ENCODE results near the gene RAC2. TPM values are rescaled to one million over a fixed set of nuclear protein-coding genes. Genes with fewer than 3 reads are reported as not detected.

RAC2 gene
- total and polyA plus RNA-seq, 2 experiments from 2014 or later: 9.9 to 10.5 TPM

DNA sequence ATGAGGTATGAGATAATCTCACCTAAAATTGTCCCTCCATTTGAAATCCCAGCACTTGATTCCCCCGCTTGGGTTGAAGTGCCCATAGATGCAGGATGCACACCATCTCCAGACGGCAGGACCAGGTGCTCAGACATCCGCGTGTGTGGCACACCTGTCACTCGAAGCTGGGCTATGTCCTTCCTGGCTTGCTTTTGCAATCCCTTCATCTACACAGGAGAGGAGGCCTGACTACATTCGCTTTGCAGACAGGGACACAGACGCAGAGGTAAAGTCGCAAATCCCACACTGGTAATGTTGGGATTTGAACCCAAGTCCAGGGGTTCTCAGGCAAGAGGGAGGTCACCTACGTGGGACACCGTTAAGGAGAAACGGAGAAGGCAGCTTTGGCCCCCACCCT is 31.1 kb upstream of the RAC2 start:
- Histone ChIP-seq H3K4me2 (no peak overlapping the region), H3K27me3 (no peaks in the 10 kb centered on the region), H3K9me3 (ENCODE audit: low read depth) (no peaks in the 10 kb centered on the region), H2AFZ (no peak overlapping the region), H3K9me2 (replicated peaks; ENCODE audit: insufficient read depth) (no peaks in the 10 kb centered on the region), H3K4me3 (no peak overlapping the region), H3K79me2 (no peaks in the 10 kb centered on the region), H3K27ac (no peak overlapping the region), H3K4me1 (ENCODE audit: insufficient read depth) (no peaks in the 10 kb centered on the region), H3K36me3 (replicated peaks; ENCODE audit: insufficient read depth, low read depth) (no peaks in the 10 kb centered on the region), H4K20me1 (ENCODE audit: insufficient read depth, poor library complexity, severe bottlenecking) (no peaks in the 10 kb centered on the region)
- DNase-seq (ENCODE audit: low spot score): no peak
- WGBS (ENCODE audit: low lambda C conversion rate, missing lambda C conversion rate): 94% methylated on average over 11 of the region's 11 CpGs
- TF ChIP-seq EZH2 (IDR thresholded peaks at IDR 0.05; ENCODE audit: borderline replicate concordance): no peak
- no peak for TF ChIP-seq EZH2phosphoT487 (IDR thresholded peaks at IDR 0.05; ENCODE audit: low read depth, severe bottlenecking, unreplicated experiment)
- TF ChIP-seq, protein P1, sequence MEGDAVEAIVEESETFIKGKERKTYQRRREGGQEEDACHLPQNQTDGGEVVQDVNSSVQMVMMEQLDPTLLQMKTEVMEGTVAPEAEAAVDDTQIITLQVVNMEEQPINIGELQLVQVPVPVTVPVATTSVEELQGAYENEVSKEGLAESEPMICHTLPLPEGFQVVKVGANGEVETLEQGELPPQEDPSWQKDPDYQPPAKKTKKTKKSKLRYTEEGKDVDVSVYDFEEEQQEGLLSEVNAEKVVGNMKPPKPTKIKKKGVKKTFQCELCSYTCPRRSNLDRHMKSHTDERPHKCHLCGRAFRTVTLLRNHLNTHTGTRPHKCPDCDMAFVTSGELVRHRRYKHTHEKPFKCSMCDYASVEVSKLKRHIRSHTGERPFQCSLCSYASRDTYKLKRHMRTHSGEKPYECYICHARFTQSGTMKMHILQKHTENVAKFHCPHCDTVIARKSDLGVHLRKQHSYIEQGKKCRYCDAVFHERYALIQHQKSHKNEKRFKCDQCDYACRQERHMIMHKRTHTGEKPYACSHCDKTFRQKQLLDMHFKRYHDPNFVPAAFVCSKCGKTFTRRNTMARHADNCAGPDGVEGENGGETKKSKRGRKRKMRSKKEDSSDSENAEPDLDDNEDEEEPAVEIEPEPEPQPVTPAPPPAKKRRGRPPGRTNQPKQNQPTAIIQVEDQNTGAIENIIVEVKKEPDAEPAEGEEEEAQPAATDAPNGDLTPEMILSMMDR (IDR thresholded peaks at IDR 0.05; ENCODE audit: poor library complexity): no peak

DNA sequence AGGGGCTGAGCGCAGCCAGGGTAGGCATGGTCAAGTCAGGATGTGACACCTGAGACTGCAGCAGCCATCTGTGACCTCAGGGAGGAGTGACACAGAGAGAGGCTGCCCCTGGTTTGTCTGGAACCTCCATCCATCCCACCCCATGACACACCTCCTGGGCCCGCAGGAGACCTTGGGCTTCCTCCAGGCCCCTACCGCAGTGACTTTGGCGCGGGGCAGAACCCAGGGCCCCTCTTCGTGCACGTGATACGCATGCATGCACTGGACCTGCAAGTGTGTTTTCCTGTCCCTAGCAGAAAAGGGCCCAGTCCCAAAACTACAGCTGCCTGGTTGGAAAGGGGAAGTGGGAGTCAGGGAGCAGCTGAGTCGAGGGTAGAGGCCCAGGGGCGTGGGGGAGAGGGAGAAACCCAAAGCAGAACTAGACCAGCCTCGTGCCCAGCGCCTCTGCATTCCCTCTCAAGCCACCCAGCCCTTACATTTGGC is 30.4 kb upstream of the RAC2 start:
- WGBS (ENCODE audit: low lambda C conversion rate, missing lambda C conversion rate): 85% methylated on average over 12 of the region's 12 CpGs
- TF ChIP-seq, protein P1 (IDR thresholded peaks at IDR 0.05; ENCODE audit: poor library complexity): no peak
- DNase-seq (ENCODE audit: low spot score): no peak
- H3K27me3 ChIP-seq: no peaks in the 10 kb centered on the region
- H3K4me3 ChIP-seq: no peak overlapping the region
- no peaks in the 10 kb centered on the region for H4K20me1 ChIP-seq (ENCODE audit: insufficient read depth, poor library complexity, severe bottlenecking)
- no peaks in the 10 kb centered on the region for H3K4me1 ChIP-seq (ENCODE audit: insufficient read depth)
- H2AFZ ChIP-seq: no peak overlapping the region
- H3K4me2 ChIP-seq: no peak overlapping the region
- H3K79me2 ChIP-seq: no peaks in the 10 kb centered on the region
- H3K27ac ChIP-seq: no peak overlapping the region
- H3K36me3 ChIP-seq (replicated peaks; ENCODE audit: insufficient read depth, low read depth): no peaks in the 10 kb centered on the region
- H3K9me3 ChIP-seq (ENCODE audit: low read depth): no peaks in the 10 kb centered on the region
- H3K9me2 ChIP-seq (replicated peaks; ENCODE audit: insufficient read depth): no peaks in the 10 kb centered on the region

DNA sequence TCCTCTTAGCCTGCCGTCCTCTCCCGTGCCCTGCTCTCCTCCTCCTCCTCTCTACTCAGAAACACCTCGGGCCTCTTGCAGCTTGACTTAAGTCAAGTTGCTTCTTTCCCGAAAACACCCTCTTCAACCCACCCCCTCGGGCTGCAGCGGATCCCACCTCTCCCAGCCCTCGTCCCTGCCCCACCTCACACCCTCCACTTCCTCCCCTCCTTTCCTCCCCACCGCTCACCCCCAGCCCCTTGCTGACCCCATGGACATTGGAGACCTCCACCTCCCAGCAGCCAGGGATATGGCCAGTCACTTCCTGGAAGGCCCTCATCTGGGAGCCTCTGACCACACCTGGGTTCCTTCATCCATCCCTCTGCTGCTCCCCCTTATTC is 29.8 kb upstream of the RAC2 start:
- 79% methylated on average over 5 of the region's 8 CpGs for WGBS (ENCODE audit: low lambda C conversion rate, missing lambda C conversion rate)
- Histone ChIP-seq H3K27me3 (no peaks in the 10 kb centered on the region), H3K4me3 (no peak overlapping the region), H3K4me1 (ENCODE audit: insufficient read depth) (no peaks in the 10 kb centered on the region), H3K9me3 (ENCODE audit: low read depth) (no peaks in the 10 kb centered on the region), H3K9me2 (replicated peaks; ENCODE audit: insufficient read depth) (no peaks in the 10 kb centered on the region), H3K79me2 (no peaks in the 10 kb centered on the region), H4K20me1 (ENCODE audit: insufficient read depth, poor library complexity, severe bottlenecking) (no peaks in the 10 kb centered on the region), H2AFZ (no peak overlapping the region), H3K27ac (no peak overlapping the region), H3K36me3 (replicated peaks; ENCODE audit: insufficient read depth, low read depth) (no peaks in the 10 kb centered on the region), H3K4me2 (no peak overlapping the region)
- TF ChIP-seq, protein P1 (IDR thresholded peaks at IDR 0.05; ENCODE audit: poor library complexity): no peak
- TF ChIP-seq EZH2phosphoT487 (IDR thresholded peaks at IDR 0.05; ENCODE audit: low read depth, severe bottlenecking, unreplicated experiment): no peak
- TF ChIP-seq EZH2 (IDR thresholded peaks at IDR 0.05; ENCODE audit: borderline replicate concordance): no peak
- DNase-seq (ENCODE audit: low spot score): no peak
